ENCODE measurements around the gene GTPBP1.
A peak's percentile ranks its signal among the peaks of the same experiment; 100 is the strongest.

The GTPBP1 gene

GRCh38 chr22:38705235-38706100 lies at the start of gene GTPBP1:
Gene GTPBP1, plus strand, starts transcription at chr22:38705944. Its CDS starts 12 bp downstream, at chr22:38705956.
- peak; percentile 96 for DNase-seq

- peak; percentile 86 for DNase-seq
These were observed 49.3 kb upstream of the GTPBP1 start, which contains the start of the genes CBY1 and FAM227A for GRCh38 chr22:38656256-38657044. Gene CBY1, plus strand, starts transcription at chr22:38656638. Its CDS starts 11,417 bp downstream, at chr22:38668055. Gene FAM227A, minus strand, starts transcription at chr22:38656392. Its CDS starts 6,224 bp downstream, at chr22:38650168.

- peak; percentile 37 for DNase-seq
These were observed 48.5 kb upstream of the GTPBP1 start for GRCh38 chr22:38657045-38657909.

GRCh38 chr22:38674888-38675287 lies 30.9 kb upstream of the GTPBP1 start:
- DNase-seq, result no peak

- DNase-seq, result no peak
These were observed 29.9 kb upstream of the GTPBP1 start for GRCh38 chr22:38675833-38676232.

DNA sequence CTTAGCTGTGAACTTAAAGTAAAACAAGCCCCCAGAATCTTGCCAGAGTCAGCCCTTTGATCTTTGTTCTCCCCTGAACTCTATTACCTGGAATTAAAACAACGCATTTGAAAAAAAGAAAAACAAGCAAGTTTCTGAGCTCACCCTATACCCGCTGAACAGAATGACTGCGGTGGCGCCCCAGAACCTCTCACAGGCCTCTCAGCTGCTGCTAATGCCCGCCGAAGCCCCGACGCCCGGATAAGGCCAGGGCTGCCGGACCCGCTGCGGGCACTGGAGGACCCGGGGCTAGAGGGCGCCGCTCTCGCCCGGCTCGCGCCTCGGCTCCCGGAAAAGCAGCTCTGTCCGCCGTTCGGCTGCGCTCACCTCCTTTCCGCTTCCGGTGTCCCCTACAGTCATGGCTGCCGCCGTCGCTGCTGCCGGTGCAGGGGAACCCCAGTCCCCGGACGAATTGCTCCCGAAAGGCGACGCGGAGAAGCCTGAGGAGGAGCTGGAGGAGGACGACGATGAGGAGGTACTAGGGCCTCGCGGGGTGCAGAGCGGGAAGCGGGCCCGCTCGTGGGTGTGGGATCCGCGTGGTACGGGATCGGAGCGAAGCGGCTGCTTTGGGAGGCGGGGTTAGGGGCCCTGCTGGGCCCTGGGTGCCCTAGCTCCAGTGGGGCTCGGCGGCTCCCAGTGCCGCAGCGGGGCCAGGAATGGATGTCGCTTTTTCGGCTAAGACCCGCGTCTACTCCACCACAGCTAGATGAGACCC lies 24.0 kb upstream of the GTPBP1 start, which contains the start of gene TOMM22:
TOMM22 (plus strand) TSS at position 376 of the 754 bp plus-strand sequence; CDS start at position 398, 22 bp downstream.
- peak; percentile 87 for DNase-seq

GRCh38 chr22:38684895-38685294 lies 20.8 kb upstream of the GTPBP1 start:
- DNase-seq, result no peak

GRCh38 chr22:38685761-38686160 lies 20.0 kb upstream of the GTPBP1 start:
- DNase-seq, result no peak

GRCh38 chr22:38689651-38690050 lies 16.1 kb upstream of the GTPBP1 start:
- DNase-seq, result no peak

DNA sequence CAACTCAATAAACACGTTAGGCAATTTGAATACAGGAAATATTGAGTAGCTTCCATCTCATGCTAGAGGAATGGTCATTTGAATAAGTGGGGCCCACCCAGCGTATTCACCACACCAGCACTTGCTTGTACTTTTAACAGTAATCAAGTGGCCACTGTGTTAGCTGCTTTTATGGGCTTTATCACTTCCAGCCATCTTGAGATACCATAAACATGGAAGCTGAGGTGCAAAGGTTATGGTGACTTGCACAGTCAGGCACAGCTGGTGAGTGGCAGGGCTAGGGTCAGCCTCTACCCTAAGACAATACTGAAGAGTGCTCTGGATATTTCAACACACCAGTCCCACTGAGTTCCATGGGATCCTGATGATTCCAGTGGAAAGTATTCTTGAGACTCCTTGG lies 11.7 kb upstream of the GTPBP1 start:
- DNase-seq, result no peak

DNA sequence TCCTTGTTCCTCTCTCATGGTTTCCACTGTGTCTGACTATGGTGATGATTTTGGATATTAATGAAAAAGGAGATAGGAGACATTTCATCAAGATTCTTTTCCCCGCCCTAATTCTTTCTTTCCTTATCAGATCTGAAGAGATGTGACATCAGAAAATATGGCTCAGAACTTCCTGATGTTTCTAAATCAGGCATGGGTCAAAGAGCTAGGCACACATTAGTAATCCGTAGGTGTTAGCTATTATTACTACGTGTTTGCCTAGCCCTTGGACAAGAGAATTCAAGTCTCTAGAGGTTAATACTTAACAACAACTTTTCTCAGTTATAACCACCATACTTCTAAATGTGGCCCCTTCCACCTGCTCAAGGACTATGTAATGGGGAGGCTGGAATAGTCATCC lies 10.8 kb upstream of the GTPBP1 start:
- DNase-seq, result no peak

- DNase-seq, result peak; percentile 37
These were observed 8.9 kb upstream of the GTPBP1 start for GRCh38 chr22:38696606-38697424.

- no peak for DNase-seq
These were observed 8.2 kb upstream of the GTPBP1 start for GRCh38 chr22:38697425-38698089.

DNA sequence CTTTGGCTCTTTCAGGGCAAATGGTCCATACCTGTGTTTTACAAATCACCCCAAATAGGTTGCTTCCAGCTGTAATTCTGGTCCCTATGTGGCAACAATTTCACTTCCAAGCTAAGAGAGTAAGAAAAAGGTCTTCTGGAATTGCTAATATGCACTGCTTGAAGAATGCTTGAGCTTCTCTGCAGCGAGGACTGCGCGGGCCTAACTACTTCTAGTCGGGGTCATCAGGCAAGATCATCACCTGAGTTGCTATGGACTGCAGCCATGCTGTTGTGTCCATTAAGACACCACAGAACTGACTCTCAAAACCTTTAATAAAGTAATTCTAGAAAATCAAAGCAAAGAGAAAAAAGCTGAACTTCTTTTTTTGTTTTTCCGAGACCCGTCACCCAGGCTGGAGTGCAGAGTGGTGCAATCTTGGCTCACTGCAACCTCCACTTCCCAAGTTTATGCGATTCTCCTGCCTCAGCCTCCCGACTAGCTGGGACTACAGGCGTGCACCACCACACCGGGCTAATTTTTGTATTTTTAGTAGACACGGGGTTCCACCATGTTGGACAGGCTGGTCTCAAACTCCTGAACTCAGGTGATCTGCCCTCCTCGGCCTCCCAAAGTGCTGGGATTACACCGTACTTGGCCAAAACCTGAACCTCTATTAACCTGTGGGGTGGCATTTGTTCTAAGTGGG lies 7.2 kb upstream of the GTPBP1 start:
- DNase-seq, result no peak

DNA sequence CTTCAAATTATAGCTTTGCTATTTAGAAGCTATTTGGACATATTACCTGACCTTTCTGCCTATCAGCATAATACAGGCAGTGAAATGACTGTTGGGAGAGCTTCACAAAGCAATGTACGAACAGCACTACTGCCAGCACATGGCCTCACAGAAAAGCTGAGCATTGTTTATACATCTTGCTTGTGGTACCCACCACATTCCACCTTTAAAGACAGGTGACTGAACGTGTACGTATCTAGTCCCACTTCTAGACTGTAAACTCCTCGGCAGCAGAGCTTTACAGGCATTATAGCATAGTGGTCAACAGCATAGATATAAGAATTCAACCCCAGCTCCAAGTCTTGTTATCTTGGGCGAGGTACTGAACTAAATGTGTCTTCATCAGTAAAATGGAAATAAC lies 6.6 kb upstream of the GTPBP1 start:
- no peak for DNase-seq

DNA sequence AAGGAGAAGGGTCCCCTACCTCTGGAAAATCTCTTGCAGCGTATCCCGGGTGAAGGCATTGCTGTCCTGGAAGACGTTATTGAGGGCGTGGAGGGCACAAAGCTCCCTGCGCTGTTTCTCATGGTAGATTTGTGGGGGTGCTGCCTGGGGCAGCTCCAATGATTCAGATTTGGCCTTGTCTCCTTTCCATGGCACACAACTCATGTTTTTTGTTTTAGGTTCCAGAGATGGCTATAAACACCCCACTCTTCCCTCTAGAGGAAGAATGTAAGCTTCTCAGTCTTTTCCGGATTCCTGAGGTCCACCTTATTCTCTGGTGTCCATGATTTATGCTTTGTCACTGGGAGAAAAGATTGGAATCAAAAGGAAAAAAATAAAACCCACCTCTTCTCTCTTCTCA lies 6.0 kb upstream of the GTPBP1 start:
- no peak for DNase-seq

- DNase-seq, result no peak
These were observed 5.4 kb upstream of the GTPBP1 start for GRCh38 chr22:38700270-38700788.

- DNase-seq, result peak; percentile 97
These were observed 4.7 kb upstream of the GTPBP1 start, which contains the start of gene JOSD1 for GRCh38 chr22:38700789-38701628. Gene JOSD1, minus strand, starts transcription at chr22:38700943. Its CDS starts 956 bp downstream, at chr22:38699987.

Measured in activated naive CD4-positive, alpha-beta T cell treated with Interleukin-2 at 50 U/mL for 16 hours (primary cell).